K562 (cell line): Measurements from ENCODE around the gene PDZK1IP1. TPM values are rescaled to one million over a fixed set of nuclear protein-coding genes. Genes with fewer than 3 reads are reported as not detected.

ENCODE experiments used
- ATAC-seq: fragments of 200-7000 bp; cut with Tn5 transposase; 3 replicates; pipeline ENCODE4 v1.9.1; 2020; ENCODE audit warnings: moderate library complexity
- BruUV-seq: library from RNA; stranded (reverse); fragments of 400-500 nt; replicated peaks from 2 replicates; lab custom pipeline; 2021; lab: Mats Ljungman, UMichigan
- CTCF ChIA-PET: fragments of 300-600 bp; formaldehyde crosslinking; extraction: SDS; loops from one replicate; lab custom pipeline; 2021; ENCODE audit warnings: low intra/inter-chr PET ratio; lab: Yijun Ruan, JAX
- POLR2A ChIA-PET: fragments of 300-600, 350-650 bp; sonication (Branson Sonifier 250); formaldehyde crosslinking; extraction: SDS; loops from one replicate; lab custom pipeline; 2021; ENCODE audit warnings: antibody characterized with exemption, inconsistent platforms; lab: Yijun Ruan, JAX
- DNase-seq, 4 experiments: peaks; one replicate each; pipeline versions ENCODE4 v3.0.0 to v3.0.0-alpha.2; 2011 to 2018; ENCODE audit warnings: low spot score in 3 of 4, mixed read lengths in 3 of 4; ENCODE audit errors: extremely low read depth in 1 of 4
- FAIRE-seq: peaks from 2 replicates; lab custom pipeline; 2011; peaks lifted over from hg19 to GRCh38; lab: Jason Lieb, UNC
- H2AFZ ChIP-seq: 2 replicates; pipeline ENCODE4 v1.6.0; 2011; ENCODE audit warnings: low read depth, low read length, control low read depth, inconsistent platforms
- H3K27ac ChIP-seq: fragments of 200-600 bp; 3 replicates; pipeline ENCODE4 v1.8.0; 2011; ENCODE audit warnings: low read depth, mild to moderate bottlenecking, control low read depth, inconsistent platforms, low read length, moderate library complexity, mixed read lengths; ENCODE audit errors: extremely low read depth
- H3K27me3 ChIP-seq, 2 experiments: fragments of 300-600 bp in 1 of 2; 2 replicates in 1 of 2; 3 replicates in 1 of 2; pipeline versions ENCODE4 v1.6.0 to v1.8.0; 2011; ENCODE audit warnings: inconsistent platforms in 2 of 2, low read length in 2 of 2, mild to moderate bottlenecking in 1 of 2, mixed read lengths in 1 of 2, moderate library complexity in 1 of 2; ENCODE audit not compliant: control insufficient read depth in 2 of 2, insufficient read depth in 2 of 2
- H3K36me3 ChIP-seq: fragments of 300-600 bp; 3 replicates; pipeline ENCODE4 v1.8.0; 2011; ENCODE audit warnings: mild to moderate bottlenecking, low read length, inconsistent platforms; ENCODE audit not compliant: control insufficient read depth, insufficient read depth
- H3K4me1 ChIP-seq, 2 experiments: fragments of 200-600 bp in 1 of 2; replicated peaks in 1 of 2; 2 replicates in 1 of 2; 3 replicates in 1 of 2; pipeline versions ENCODE4 v1.5.1 to v1.8.0; 2011; ENCODE audit warnings: inconsistent platforms in 2 of 2, low read length in 2 of 2, mild to moderate bottlenecking in 1 of 2, mixed read lengths in 1 of 2, moderate library complexity in 1 of 2; ENCODE audit not compliant: control insufficient read depth in 2 of 2, insufficient read depth in 2 of 2
- H3K4me2 ChIP-seq: 2 replicates; pipeline ENCODE4 v1.6.1; 2011; ENCODE audit warnings: low read length, control low read depth, inconsistent platforms, mixed read lengths; ENCODE audit not compliant: insufficient read depth
- H3K4me3 ChIP-seq: fragments of 200-600 bp; sonication (generic), shearing (Covaris generic); 2 replicates; pipeline ENCODE4 v1.5.1; 2016; ENCODE audit warnings: control low read depth, inconsistent platforms
- H3K79me2 ChIP-seq: fragments of 200-600 bp; 3 replicates; pipeline ENCODE4 v1.8.0; 2011; ENCODE audit warnings: low read length, inconsistent platforms; ENCODE audit not compliant: control insufficient read depth, insufficient read depth
- H3K9ac ChIP-seq, 2 experiments: 2 replicates each; pipeline versions ENCODE4 v1.6.0 to v1.6.1; 2011; ENCODE audit warnings: low read depth in 2 of 2, low read length in 2 of 2, control low read depth in 1 of 2, inconsistent platforms in 1 of 2, mild to moderate bottlenecking in 1 of 2, mixed read lengths in 1 of 2; ENCODE audit not compliant: insufficient read depth in 1 of 2
- H3K9me1 ChIP-seq: one replicate; pipeline ENCODE4 v1.6.0; 2011; ENCODE audit warnings: inconsistent platforms, mild to moderate bottlenecking, low read length, moderate library complexity; ENCODE audit not compliant: control insufficient read depth, insufficient read depth
- H3K9me3 ChIP-seq: replicated peaks from 2 replicates; pipeline ENCODE4 v1.5.1; 2011; ENCODE audit warnings: low read depth, low read length, inconsistent platforms; ENCODE audit not compliant: control insufficient read depth, insufficient read depth
- H4K20me1 ChIP-seq: replicated peaks from 2 replicates; pipeline ENCODE4 v1.6.1; 2011; ENCODE audit warnings: low read length, inconsistent platforms, mixed read lengths; ENCODE audit not compliant: control insufficient read depth, insufficient read depth
- ETV1 ChIP-seq: fragments of 450-650 bp; conservative IDR thresholded peaks from 2 replicates; pipeline ENCODE4 v1.6.1; 2016; ENCODE audit warnings: missing genetic modification characterization, control low read depth, low read depth, missing compliant biosample characterization
- GABPB2 ChIP-seq: fragments of 250-450 bp; sonication (Bioruptor Pico); conservative IDR thresholded peaks from 2 replicates; pipeline ENCODE4 v1.5.1; 2021; ENCODE audit warnings: mild to moderate bottlenecking
- HDGF ChIP-seq: fragments of 450-650 bp; IDR thresholded peaks from 2 replicates; pipeline ENCODE4 v1.6.1; 2016
- NFE2 ChIP-seq: IDR thresholded peaks from 2 replicates; pipeline ENCODE4 v1.6.1; 2014; ENCODE audit warnings: antibody characterized with exemption, low read depth
- POLR3G ChIP-seq: IDR thresholded peaks from 2 replicates; pipeline ENCODE4 v1.6.1; 2011; ENCODE audit not compliant: insufficient read length, insufficient replicate concordance; ENCODE audit errors: extremely low read depth
- RAD21 ChIP-seq, 2 experiments: fragments of 250-450 bp in 1 of 2; fragments of 450-650 bp in 1 of 2; sonication (Bioruptor Pico) in 1 of 2; formaldehyde crosslinking in 1 of 2; IDR thresholded peaks in 1 of 2; conservative IDR thresholded peaks in 1 of 2; 2 replicates each; pipeline versions ENCODE4 v1.4.0 to v1.8.0; 2020 to 2022; ENCODE audit warnings: mild to moderate bottlenecking in 2 of 2, moderate library complexity in 1 of 2
- TAF1 ChIP-seq: IDR thresholded peaks from 2 replicates; pipeline ENCODE4 v1.6.1; 2011; ENCODE audit warnings: mild to moderate bottlenecking, low read length, moderate library complexity; ENCODE audit not compliant: insufficient read depth, control insufficient read depth, severe bottlenecking; ENCODE audit errors: extremely low read depth
- TBL1XR1 ChIP-seq, 2 experiments: IDR thresholded peaks; 2 replicates each; pipeline ENCODE4 v1.6.1; 2012; ENCODE audit warnings: improper control_type of control experiment in 2 of 2, low read length in 2 of 2, mild to moderate bottlenecking in 1 of 2
- ZBTB7A ChIP-seq: IDR thresholded peaks from 2 replicates; pipeline ENCODE4 v1.6.1; 2011; ENCODE audit warnings: low read depth, mild to moderate bottlenecking, low read length, moderate library complexity, borderline replicate concordance; ENCODE audit not compliant: control insufficient read depth
- ZNF263 ChIP-seq: sonication (generic); formaldehyde crosslinking; IDR thresholded peaks from 2 replicates; pipeline ENCODE4 v1.8.0; 2022; ENCODE audit warnings: mild to moderate bottlenecking, missing genetic modification reagents, borderline replicate concordance
- WGBS: fragments of 100-300 bp; shearing (Covaris generic); methylation state at CpG from one replicate; pipeline ENCODE4 v1.1.6; 2016; ENCODE audit warnings: low coverage, mixed read lengths; ENCODE audit not compliant: insufficient coverage; ENCODE audit errors: missing lambda C conversion rate; 5-methylcytosine and 5-hydroxymethylcytosine counted together
- in situ Hi-C: fragments of 300-500 bp; cut with MboI; formaldehyde crosslinking; loops from 4 replicates; pipeline ENCODE4 v1.15.0; 2018; ENCODE audit warnings: inconsistent platforms, mixed read lengths
- intact Hi-C: fragments of 100-400 bp; cut with micrococcal nuclease; formaldehyde crosslinking; loops from 2 replicates; pipeline ENCODE4 v1.14.2; 2022
- polyA plus RNA-seq, 8 experiments: library from polyadenylated mRNA; depleted of rRNA in 4 of 8; stranded (reverse) in 5 of 8; unstranded in 3 of 8; fragments of >200 nt; fragmentation: Nextera tagmentation in 2 of 8; fragmentation: Illumina TruSeq in 1 of 8; extraction: Ambion mirVana in 2 of 8; extraction: Trizol in 1 of 8; gene quantifications; 2 replicates each; pipeline versions ENCODE4 v1.2.1 to v1.2.3, GENCODE V29; 2011 to 2014; ENCODE audit warnings: inconsistent platforms in 1 of 8, missing spikeins in 1 of 8
- total RNA-seq, 7 experiments: library from RNA; depleted of rRNA in 6 of 7; stranded (reverse); fragments of >200 nt in 6 of 7; fragmentation: Illumina TruSeq in 2 of 7; extraction: Trizol in 2 of 7; gene quantifications; 2 replicates each; pipeline versions ENCODE4 v1.2.1 to v1.2.3, GENCODE V29; 2011 to 2021; ENCODE audit warnings: low replicate concordance in 1 of 7
- TF ChIP-seq, protein P1 (sequence below): sonication (generic); formaldehyde crosslinking; IDR thresholded peaks from 2 replicates; pipeline ENCODE4 v1.8.0; 2022; ENCODE audit warnings: missing genetic modification reagents, mild to moderate bottlenecking, moderate library complexity, borderline replicate concordance

Gene PDZK1IP1
- total and polyA plus RNA-seq, 9 of the 15 experiments (the other 6 are each of a cell fraction or from before 2014, with no cell fraction given) = 0.17 to 0.68 (median 0.53) TPM; not detected in 2

- Histone ChIP-seq H3K36me3 (peaks cover 41% of the 10 kb centered on the region), H4K20me1 (0 out of 2 replicates have a peak, but pooled peaks cover 9% of the 10 kb centered on the region), H3K4me3 (no peak overlapping the region), H3K4me2 (peak overlapping the region; percentile 56; the same call in 1 of the 2 replicates), H3K9me3 (no peaks in the 10 kb centered on the region), H3K9ac (peak overlapping the region; percentile 9 to 66; a peak in 2 of 4 replicates), H3K79me2 (peaks cover 4% of the 10 kb centered on the region; the same call in 1 of the 3 replicates), H3K4me1 (peaks cover 49 to 57% of the 10 kb centered on the region in 2 experiments), H3K9me1 (peaks cover 5% of the 10 kb centered on the region), H3K27ac (peak overlapping the region; percentile 55), H3K27me3 (no peaks in the 10 kb centered on the region), H2AFZ (0 out of 2 replicates have a peak overlapping the region, but pooled peaks have one; percentile 8)
- intact Hi-C loops = no loop called here
- WGBS = 16% methylated on average over 9 of the region's 9 CpGs
- FAIRE-seq (peak; percentile 46), DNase-seq (peak; percentile 58 to 82 (median 66)), ATAC-seq (peak; percentile 59)
- ChIA-PET POLR2A (interaction anchor here (0.5 to 7.7 kb wide), 15 partner anchors 9 to 406 kb away, joined by 3 to 80 read pairs (median 4); no protein-coding TSS in a partner anchor), CTCF (no interaction called here)
- BruUV-seq = no TSS peak
- in situ Hi-C loops = no loop called here
- TF ChIP-seq HDGF = peak; percentile 85; the same call in 1 of the 2 replicates
- peak; percentile 63; the same call in 1 of the 2 replicates for TF ChIP-seq ZBTB7A
- no peak for TF ChIP-seq POLR3G
- TF ChIP-seq ETV1 (tag) = peak; percentile 91
- TF ChIP-seq TAF1 = no peak
- TF ChIP-seq TBL1XR1 (IDR thresholded peaks at IDR 0.05; ENCODE audit: low read length in 2 of 2) = 0 out of 4 replicates have a peak, but pooled peaks of 1 of the 2 experiments have one; percentile 39
- peak; percentile 97 for TF ChIP-seq ZNF263 (CRISPR knock-in tag)
- no peak for TF ChIP-seq RAD21 (CRISPR knock-in tag; conservative IDR thresholded peaks at IDR 0.05 in 1 of 2, IDR thresholded peaks at IDR 0.05 in 1 of 2)
- no peak for TF ChIP-seq GABPB2 (CRISPR knock-in tag)
- TF ChIP-seq, protein P1, sequence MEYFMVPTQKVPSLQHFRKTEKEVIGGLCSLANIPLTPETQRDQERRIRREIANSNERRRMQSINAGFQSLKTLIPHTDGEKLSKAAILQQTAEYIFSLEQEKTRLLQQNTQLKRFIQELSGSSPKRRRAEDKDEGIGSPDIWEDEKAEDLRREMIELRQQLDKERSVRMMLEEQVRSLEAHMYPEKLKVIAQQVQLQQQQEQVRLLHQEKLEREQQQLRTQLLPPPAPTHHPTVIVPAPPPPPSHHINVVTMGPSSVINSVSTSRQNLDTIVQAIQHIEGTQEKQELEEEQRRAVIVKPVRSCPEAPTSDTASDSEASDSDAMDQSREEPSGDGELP (CRISPR knock-in tag) = peak; percentile 31; the same call in 1 of the 2 replicates
- TF ChIP-seq NFE2 = no peak
Observed at GRCh38 chr1:47211796-47212269, 22.0 kb upstream of the PDZK1IP1 start.
